LNCaP clone FGC (cell line): Measurements from ENCODE around the gene RPLP2.

Source experiments
- DNase-seq: peaks from one replicate; pipeline ENCODE4 v3.0.0-alpha.2; 2011; ENCODE audit warnings: low read depth
- H3K4me3 ChIP-seq: 2 replicates; pipeline ENCODE4 v1.5.1; 2011; ENCODE audit warnings: mild to moderate bottlenecking, low read depth, low read length, control low read depth
- CTCF ChIP-seq: IDR thresholded peaks from 2 replicates; pipeline ENCODE4 v1.5.1; 2012; ENCODE audit warnings: mild to moderate bottlenecking; ENCODE audit not compliant: control insufficient read depth, insufficient read depth; ENCODE audit errors: extremely low read depth

Gene RPLP2

DNA sequence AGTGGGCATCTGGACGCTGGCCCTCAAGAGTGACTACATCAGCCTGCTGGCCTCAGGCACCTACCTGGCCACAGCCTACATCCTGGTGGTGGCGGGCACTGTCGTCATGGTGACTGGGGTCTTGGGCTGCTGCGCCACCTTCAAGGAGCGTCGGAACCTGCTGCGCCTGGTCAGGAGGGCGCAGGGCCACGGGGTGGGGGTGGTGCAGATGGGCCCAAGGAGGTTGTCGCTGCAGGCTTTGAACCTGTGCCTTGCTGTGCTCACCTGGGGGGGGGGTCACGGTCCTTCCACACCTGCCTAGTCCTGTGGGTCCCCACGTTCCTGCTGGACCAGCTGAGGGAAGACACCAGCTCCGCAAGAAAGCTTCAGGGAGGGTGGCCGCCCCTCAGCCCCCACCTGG is 26.5 kb downstream of the RPLP2 start:
- TF ChIP-seq CTCF, result no peak
- H3K4me3 ChIP-seq, result no peak overlapping the region

DNA sequence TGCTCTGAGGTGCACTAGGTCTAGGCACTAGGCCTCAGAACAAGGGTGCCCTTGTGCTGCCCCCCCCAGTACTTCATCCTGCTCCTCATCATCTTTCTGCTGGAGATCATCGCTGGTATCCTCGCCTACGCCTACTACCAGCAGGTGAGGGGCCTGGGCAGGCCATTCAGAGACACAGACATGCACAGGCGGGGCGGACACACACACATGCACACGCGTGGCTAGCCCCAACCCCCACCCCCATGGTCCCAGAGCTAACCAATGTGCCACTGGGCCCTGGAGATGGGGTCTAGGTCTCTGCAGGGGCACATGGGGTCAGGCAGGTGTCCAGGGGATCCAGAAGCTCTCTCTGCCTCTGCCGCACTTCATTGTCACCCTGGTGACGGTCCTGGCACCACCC is 26.9 kb downstream of the RPLP2 start:
- H3K4me3 ChIP-seq, result no peak overlapping the region
- DNase-seq, result no peak
- no peak for TF ChIP-seq CTCF

More for the DNA sequence above, 26.5 kb downstream of the RPLP2 start:
- DNase-seq, result no peak

DNA sequence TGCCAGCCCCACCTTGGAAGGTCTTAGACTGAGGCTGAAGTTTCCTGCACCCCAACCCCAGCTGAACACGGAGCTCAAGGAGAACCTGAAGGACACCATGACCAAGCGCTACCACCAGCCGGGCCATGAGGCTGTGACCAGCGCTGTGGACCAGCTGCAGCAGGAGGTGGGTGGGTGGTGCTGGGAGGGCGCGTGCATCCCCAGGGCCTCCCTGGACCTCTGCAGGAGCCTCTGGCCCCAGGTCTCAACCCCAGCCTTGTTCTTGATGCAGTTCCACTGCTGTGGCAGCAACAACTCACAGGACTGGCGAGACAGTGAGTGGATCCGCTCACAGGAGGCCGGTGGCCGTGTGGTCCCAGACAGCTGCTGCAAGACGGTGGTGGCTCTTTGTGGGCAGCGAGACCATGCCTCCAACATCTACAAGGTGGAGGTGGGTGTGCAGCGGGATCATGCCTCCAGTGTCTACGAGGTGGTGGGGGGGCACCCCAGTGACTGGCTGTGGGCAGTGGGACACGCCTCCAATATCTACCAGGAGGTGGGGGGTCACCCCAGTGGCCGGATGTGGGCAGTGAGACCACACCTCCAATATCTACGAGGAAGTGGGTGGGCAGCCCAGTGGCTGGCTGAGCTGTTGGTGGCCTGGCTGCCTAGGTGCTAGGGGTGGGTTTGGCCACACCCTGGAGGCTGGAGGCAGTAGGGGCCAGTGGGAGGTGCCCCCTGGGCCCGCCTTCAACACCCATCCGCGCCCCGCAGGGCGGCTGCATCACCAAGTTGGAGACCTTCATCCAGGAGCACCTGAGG is 27.6 kb downstream of the RPLP2 start:
- DNase-seq, result no peak

GRCh38 chr11:837990-838307 is 28.2 kb downstream of the RPLP2 start:
- no peak for TF ChIP-seq CTCF
- no peak overlapping the region for H3K4me3 ChIP-seq
- DNase-seq, result no peak

More for the DNA sequence above, 27.6 kb downstream of the RPLP2 start:
- TF ChIP-seq CTCF, result no peak
- no peak overlapping the region for H3K4me3 ChIP-seq

DNA sequence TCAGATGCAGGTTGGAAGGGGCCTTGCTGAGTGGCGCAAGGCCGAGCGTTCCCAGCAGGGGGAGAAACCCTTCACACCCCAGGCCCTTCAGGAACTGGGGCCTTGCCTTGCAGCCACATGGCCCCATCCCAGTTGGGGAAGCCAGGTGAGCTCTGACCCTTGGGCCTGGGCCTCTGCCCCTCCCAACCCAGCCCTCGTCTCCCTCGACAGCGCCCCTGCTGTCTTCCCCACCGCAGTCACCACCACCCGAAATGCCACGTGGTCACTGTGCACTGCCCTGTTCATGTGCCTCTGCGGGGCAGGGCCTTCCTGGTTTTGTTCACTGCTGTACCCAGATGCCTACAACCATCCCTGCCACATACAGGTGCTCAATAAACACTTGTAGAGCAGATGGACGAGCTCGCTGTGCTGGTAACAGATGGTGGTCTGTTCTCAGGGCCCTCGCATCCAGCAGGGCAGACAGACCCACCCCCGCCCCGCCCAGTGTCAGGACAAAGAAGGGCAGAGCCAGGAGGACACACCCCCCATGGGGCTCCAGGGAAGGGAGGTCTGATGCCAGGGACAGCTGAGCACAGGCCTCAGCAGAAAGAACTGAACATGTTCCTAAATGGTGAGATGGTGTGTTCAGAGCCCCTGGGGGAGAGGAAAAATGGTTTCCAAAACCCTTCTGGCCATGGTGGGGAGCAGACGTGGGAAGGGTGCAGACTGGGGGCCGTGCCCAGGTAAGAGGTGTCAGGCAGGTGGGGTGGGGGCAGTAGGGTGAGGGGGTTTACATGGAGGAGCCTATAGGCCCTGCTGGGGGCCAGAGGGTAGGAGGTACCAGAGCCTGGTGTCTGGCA is 28.9 kb downstream of the RPLP2 start:
- no peak overlapping the region for H3K4me3 ChIP-seq
- TF ChIP-seq CTCF, result no peak
- DNase-seq, result no peak

GRCh38 chr11:839280-839623 is 29.5 kb downstream of the RPLP2 start:
- DNase-seq, result no peak
- no peak overlapping the region for H3K4me3 ChIP-seq
- TF ChIP-seq CTCF, result no peak
